Measurements from ENCODE around the gene RTKN. TPM values are rescaled to one million over a fixed set of nuclear protein-coding genes. Genes with fewer than 3 reads are reported as not detected.
"Not testable (repeated sequence)": the region's sequence is repeated elsewhere in the genome, so short reads cannot be mapped to it uniquely, and the experiment has no call there.

Gene RTKN
- polyA plus RNA-seq, 3 donors: 8.5 to 28.0 (median 13.2) TPM

DNA sequence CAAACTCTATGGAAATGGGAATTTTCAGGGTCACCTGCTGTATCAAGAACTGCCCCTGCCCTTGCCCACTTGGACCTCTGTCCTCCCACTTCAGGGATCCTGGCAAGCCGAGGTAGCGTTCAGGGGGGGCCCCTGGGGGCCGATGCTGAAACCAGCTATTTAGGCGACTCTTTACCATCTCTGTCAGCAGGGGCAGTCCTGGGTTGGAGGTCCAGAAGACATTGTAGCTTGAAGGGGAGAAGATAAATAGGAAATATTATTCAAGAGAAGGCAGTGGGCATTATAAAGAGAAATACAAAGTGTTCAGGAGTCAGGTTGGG is 21.0 kb upstream of the RTKN start:
- no peak overlapping the region for H3K27ac ChIP-seq (ENCODE audit: low read depth, low read length)
- WGBS, 3 donors: 71 to 91% (median 88%) methylated on average over 4 of the region's 4 CpGs

DNA sequence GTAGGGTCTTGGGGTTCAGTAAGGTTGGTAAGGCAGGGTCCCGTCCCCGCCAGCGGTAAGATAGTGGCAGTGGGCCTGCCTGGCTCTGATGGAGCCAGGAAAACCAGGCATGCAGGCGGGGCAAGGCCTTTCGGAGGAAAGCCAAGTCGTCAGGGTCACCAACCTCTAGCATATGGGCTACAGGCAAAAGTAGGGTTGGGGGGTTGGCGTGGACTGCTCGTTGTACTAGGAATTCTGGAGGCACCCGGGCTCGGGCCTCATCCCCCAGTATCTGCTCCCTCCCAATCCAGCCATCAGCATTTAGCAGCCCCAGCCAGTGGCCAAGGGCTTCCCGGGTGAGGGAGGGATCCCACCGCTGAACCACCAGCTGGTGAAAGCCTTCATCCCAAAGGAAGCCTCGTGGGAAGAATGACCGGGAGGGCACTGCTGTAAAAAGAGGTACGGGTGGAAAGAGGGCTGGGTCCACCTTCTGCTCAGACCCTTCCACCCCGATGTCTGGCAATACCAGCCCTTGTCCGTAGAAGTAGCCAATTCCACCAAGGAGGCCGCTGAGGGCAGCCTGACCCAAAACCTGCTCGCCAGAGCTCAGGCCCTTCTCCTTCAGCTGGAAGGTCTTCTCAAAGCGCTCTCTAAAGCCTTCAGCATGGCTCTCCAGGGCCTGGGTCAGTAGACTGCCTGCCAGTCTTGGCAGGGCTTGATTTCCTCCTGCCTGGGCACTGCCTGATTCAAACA is 20.5 kb upstream of the RTKN start:
- WGBS, 3 donors: 86 to 92% (median 91%) methylated on average over 20 of the region's 20 CpGs
- H3K27ac ChIP-seq (ENCODE audit: low read depth, low read length): no peak overlapping the region

- WGBS, 3 donors: 90 to 92% (median 92%) methylated on average over 27 of the region's 27 CpGs
- H3K27ac ChIP-seq (ENCODE audit: low read depth, low read length): no peak overlapping the region
Observed at GRCh38 chr2:74461187-74462053, 19.7 kb upstream of the RTKN start.

- not testable (repeated sequence) for H3K27ac ChIP-seq (ENCODE audit: low read depth, low read length)
- 71 to 81% (median 79%) methylated on average over 10 of the region's 10 CpGs for WGBS, 3 donors
Observed at GRCh38 chr2:74460187-74460586, 18.4 kb upstream of the RTKN start.

GRCh38 chr2:74459503-74460118 is 17.9 kb upstream of the RTKN start:
- 64 to 81% (median 78%) methylated on average over 13 of the region's 13 CpGs for WGBS, 3 donors
- H3K27ac ChIP-seq (ENCODE audit: low read depth, low read length): not testable (repeated sequence)

GRCh38 chr2:74458938-74459363 is 17.2 kb upstream of the RTKN start:
- no peak overlapping the region for H3K27ac ChIP-seq (ENCODE audit: low read depth, low read length)
- WGBS, 3 donors: 3 to 6% (median 3%) methylated on average over 10 of the region's 10 CpGs

DNA sequence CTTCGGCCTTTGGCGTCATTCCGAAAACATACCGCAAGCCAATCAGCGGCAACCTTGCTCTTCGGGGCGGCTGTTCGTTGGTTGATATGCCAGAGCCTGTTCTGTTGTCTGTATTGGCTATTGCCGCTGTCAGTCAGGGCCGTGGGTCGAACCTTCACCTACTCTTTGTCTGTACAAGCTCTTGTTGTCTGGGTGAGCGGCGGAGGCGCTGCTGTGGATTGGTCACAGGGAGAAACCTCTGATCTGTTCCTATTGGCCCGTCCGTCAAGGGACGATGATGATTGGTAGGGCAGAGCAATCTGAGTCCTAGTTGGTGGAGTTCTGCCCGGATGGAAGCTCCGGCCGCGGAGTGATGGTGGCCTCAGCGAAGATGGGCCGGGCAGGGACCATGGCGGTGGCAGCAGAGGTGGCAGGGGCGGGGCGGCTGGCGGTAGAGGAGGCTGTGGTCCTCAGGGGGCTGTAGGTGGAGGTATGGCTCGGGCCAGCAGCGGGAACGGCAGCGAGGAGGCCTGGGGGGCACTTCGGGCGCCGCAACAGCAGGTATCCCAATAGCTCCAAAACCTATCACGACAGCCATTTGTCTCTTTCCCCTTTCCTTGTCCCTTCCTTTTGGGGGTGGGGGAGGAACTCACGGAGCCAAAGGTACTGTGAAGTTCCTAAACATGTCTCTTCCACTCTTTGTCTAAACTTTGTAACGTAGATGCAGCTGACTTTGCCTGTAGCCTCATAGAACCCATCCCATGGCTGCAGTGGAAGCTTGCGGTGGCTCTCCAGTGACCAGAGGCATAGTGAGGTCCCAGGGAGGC is 16.6 kb upstream of the RTKN start, which contains the start of gene WBP1:
Gene WBP1, plus strand, starts transcription at position 307 of the 806 bp plus-strand sequence. Its CDS starts 165 bp downstream, at position 472.
- WGBS, 3 donors: 1% methylated on average over 29 to 38 of the region's 38 CpGs
- peak within 1 kb of the TSS; percentile 61 for H3K27ac ChIP-seq (ENCODE audit: low read depth, low read length)

DNA sequence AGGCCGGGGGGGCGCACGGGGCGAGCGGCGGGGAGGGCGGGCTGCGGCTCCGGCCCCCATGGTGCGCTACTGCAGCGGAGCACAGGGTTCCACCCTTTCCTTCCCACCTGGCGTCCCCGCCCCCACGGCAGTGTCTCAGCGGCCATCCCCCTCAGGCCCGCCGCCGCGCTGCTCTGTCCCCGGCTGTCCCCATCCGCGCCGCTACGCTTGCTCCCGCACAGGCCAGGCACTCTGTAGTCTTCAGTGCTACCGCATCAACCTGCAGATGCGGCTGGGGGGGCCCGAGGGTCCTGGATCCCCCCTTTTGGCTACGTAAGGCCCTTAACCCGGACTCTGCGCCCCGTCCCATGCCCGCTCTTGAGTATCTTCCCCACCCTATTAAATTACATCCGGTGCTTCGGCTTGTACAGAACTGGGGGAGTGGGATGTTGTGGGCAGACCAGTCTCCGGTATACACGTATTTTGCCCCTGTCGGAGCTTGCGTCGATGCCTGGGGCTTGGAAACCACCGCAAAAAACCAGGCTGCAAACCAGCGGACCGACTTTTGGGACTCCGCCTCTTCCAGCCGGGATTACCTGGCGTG is 15.9 kb upstream of the RTKN start:
- peak overlapping the region; percentile 61 for H3K27ac ChIP-seq (ENCODE audit: low read depth, low read length)
- 0 to 1% (median 0%) methylated on average over 39 to 46 of the region's 46 CpGs for WGBS, 3 donors

DNA sequence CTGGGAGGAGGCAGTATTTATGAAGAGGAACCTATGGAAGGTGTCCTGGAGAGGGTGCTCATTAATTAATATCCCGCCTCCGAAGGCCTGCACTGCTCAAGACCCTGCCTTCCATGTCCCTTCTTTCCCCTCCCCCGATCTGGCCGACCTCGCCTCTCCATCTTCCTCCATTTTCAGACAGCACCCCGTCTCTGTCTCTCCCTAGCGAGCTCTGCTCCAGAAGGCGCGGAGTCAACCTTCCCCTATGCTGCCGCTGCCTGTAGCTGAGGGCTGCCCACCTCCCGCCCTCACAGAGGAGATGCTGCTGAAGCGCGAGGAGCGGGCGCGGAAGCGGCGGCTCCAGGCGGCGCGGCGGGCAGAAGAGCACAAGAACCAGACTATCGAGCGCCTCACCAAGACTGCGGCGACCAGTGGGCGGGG is 15.4 kb upstream of the RTKN start:
- H3K27ac ChIP-seq (ENCODE audit: low read depth, low read length): no peak overlapping the region
- WGBS, 3 donors: 2 to 3% (median 2%) methylated on average over 24 to 27 of the region's 27 CpGs

DNA sequence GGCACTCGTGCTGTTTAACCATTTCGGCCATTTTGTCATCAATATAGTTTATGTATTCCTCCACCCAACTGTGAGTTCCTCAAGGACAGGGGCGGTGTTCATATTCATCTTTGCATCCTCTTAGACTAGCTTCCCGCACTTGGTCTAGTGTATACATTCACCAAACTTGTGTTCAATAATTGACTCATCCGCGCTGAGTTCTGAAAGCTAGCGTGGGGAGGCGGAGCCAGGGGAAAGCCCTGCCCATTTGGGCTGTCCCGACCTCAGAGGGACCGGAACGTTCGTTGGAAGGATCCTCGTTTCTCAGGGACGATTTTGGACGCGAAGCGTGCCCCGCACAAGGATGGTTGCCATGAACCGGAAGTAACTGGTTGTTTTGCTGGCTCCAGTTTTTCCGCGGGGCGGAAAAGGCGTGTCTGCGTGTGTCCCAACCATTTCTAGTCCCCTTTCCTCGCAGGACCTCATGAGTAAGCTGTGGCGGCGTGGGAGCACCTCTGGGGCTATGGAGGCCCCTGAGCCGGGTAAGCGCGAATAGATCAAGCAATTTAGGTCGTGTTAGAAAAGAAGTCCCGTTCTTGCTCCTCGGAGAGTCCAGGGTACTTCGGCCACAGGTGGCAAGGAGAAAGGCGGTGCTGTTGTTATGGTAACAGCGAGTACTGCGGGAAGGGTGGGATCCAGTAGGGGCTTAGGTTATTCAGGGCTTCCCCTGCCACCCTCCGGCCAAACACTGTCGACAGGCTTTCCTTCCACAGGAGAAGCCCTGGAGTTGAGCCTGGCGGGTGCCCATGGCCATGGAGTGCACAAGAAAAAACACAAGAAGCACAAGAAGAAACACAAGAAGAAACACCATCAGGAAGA is 13.1 kb upstream of the RTKN start, which contains the start of gene INO80B:
Gene INO80B, plus strand, starts transcription at position 434 of the 858 bp plus-strand sequence. Its CDS starts 30 bp downstream, at position 464.
- H3K27ac ChIP-seq (ENCODE audit: low read depth, low read length): no peak within 1 kb of the TSS
- WGBS, 3 donors: 1% methylated on average over 40 of the region's 40 CpGs

- 82 to 84% (median 84%) methylated on average over 3 of the region's 3 CpGs for WGBS, 3 donors
- no peak overlapping the region for H3K27ac ChIP-seq (ENCODE audit: low read depth, low read length)
Observed at GRCh38 chr2:74450570-74451190, 8.9 kb upstream of the RTKN start.

DNA sequence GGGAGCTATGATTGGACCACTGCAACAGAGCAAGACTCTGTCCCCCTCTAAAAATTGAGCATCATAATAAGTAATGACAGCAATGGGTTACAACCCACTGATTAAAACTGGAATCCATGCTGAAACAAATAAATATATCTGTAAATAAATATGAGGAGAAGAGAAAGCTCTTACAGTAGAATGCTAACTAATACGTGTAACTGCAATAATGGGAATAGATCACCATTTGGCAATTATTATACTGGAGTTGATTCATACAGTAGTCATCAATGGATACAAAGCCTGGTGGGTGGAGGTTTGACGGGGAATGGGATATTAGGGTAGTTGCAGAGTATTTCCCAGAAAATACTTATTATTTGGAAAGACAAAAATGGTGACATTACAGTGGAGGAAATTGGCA is 7.0 kb upstream of the RTKN start:
- 69 to 80% (median 77%) methylated on average over 2 of the region's 2 CpGs for WGBS, 3 donors
- H3K27ac ChIP-seq (ENCODE audit: low read depth, low read length): no peak overlapping the region

DNA sequence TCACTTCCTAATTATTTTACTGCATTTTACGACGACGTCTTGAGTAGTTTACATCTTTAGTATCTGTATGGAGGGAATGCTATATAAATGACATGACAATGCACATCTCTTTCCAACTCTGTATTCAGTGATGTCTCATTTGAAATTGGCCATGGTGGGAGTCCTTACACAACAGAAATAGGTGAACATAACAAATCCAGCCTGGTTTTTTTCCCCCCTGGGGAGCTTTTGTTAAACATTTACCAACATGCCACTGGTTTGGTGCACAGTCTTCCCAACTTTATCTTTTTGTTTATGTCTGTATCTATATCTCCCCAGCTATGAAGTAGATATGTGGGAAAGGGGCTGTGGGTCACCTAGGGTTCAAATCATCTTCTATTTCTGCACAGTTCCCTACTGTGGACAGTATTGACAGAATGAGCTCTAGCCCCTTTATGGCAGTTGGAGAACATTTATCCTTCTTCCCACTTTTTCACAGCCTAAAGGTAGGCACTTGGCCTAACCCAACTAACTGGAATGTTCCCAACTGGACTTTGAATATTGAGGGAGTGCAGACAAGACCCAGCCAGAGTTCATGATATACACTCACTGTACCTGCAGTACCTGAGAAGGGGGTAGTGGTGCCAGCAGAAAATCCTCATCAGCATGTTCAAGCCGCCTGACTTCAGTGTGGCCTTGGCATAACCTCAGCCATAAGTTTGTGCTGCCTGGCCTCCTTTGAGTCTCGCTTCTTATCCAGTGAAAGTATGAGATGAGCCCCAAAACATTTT is 5.7 kb upstream of the RTKN start:
- no peak overlapping the region for H3K27ac ChIP-seq (ENCODE audit: low read depth, low read length)
- 60 to 90% (median 87%) methylated on average over 5 of the region's 5 CpGs for WGBS, 3 donors

DNA sequence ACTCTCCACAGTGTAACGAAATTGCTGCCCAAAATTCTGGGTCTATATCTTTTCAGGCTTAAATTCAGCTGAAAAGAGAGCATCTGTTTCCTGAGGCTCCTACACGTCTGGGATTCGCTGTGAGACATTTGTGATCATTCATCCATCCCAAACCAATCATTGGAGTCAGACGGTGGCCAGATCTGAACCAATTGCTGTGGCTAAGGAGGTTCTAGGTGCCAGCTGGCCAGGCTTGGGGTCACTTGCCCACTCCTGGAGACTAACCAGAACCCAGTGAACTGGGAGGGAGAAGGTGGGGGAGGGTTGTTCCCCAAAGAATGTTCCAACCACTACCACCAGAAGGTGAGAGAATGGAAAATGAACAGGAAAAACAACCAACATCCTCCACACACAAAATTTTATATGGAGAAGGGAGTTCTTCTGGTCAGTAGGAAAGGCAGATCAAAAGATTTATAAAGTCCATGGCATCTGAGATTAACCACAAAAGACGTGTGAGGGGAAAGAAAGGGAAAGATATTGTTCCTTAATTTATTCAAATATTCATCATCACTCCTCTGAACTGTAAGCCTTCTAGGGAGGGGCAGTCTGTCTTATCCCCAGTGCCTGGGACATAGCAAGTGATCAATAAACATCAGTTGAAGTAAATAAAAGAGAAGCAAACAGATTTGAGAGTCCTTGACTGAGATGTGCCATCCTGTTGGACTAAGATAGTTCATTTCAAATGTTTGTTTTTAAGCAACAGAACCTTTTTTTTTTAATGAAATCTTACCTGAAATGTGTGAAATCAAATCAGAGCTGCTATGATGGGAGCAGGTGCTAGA is 3.0 kb upstream of the RTKN start:
- no peak overlapping the region for H3K27ac ChIP-seq (ENCODE audit: low read depth, low read length)
- 21 to 33% (median 22%) methylated on average over 5 of the region's 5 CpGs for WGBS, 3 donors
